ENCODE measurements around the gene SZRD1.

DNA sequence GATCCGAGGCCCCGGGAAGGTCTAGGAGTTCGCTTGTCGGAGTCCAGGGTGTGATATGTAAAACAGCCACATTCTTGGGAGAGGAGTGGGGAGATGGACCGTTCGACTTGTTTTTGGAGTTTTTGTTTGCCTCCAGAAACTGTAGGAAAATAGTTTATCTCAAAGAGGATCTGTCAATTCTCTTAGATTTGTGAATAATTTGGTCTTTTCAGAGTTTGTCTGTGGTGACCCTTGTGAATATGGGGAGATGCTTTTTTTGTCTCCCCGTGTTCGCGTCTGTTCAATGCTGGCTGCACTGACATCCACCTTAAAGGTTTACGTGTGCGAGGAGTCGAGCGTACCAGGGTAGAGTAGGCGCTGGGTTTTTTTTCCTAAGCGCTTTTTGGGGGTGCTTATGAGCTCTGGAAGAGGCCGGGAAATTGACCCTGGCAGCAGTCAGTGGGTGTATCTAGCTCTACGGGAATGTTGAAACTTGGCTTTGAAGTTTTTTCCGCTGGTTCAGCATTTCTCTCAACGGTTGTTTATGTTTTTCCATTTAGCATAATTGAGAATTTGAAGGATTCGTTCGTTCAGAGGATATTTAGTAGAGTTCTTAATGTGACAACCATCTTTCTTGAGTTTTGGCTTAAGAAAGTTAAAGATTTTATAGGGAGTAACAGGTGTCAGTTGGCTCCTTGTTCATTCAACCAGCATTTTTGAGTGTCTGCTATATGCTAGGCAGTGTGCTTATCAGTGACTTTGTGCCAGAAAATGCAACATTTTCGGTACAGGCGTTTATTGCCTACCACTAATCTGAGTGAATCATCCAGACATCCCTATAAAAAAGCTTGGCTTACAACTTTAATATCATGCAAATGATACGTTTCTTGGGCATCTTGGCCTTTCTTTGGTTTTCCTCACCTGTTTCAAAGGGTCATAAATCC, 1.2 kb downstream of the SZRD1 start:
- TF ChIP-seq, protein P1, sequence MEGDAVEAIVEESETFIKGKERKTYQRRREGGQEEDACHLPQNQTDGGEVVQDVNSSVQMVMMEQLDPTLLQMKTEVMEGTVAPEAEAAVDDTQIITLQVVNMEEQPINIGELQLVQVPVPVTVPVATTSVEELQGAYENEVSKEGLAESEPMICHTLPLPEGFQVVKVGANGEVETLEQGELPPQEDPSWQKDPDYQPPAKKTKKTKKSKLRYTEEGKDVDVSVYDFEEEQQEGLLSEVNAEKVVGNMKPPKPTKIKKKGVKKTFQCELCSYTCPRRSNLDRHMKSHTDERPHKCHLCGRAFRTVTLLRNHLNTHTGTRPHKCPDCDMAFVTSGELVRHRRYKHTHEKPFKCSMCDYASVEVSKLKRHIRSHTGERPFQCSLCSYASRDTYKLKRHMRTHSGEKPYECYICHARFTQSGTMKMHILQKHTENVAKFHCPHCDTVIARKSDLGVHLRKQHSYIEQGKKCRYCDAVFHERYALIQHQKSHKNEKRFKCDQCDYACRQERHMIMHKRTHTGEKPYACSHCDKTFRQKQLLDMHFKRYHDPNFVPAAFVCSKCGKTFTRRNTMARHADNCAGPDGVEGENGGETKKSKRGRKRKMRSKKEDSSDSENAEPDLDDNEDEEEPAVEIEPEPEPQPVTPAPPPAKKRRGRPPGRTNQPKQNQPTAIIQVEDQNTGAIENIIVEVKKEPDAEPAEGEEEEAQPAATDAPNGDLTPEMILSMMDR (IDR thresholded peaks at IDR 0.05): no peak
- TF ChIP-seq POLR2A (IDR thresholded peaks at IDR 0.05): no peak

All from sigmoid colon (tissue), 3 donors.